Measurements from ENCODE around the gene TXNDC5.

DNA sequence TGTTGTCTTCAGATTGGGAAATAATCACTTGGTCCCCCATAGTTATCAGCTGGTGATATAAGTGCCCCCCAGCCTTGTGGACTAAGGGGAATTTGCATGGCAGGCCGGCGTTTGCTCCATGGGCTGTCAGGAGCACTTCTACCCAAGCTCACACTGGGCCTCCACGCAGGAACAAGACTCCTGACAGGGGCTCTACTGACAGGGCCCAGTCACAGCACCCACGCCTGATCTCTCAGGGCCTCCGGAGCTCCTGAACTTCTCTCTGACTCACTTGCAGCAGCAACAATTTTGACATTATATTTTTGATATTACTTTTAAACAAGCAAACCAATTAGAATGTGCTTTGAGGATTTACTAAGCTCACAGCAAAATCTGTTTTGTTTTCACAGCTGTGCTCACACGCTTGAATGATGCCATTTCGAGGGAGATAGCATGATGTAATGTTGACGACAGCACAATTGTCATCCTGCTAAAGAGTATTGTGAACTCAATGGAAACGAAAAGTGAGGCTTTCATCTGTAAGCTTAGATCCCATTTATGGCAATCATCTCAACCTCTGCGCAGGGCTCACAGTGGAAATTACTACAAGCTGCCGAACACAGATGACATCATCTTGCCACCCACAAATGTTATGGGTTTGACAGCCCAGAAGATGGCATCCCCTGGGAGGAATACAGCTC lies 28.7 kb upstream of the TXNDC5 start:
- TF ChIP-seq EZH2 (IDR thresholded peaks at IDR 0.05; ENCODE audit: insufficient read depth, poor library complexity, severe bottlenecking) (no peak), EZH2phosphoT487 (IDR thresholded peaks at IDR 0.05; ENCODE audit: insufficient read depth, low read depth) (no peak)

All from GM23248 (cell line).